NCI-H2081 (cell line): Measurements from ENCODE around the gene ZNF689.
"Not testable (repeated sequence)": the region's sequence is repeated elsewhere in the genome, so short reads cannot be mapped to it uniquely, and the experiment has no call there.

Experiments
- DNase-seq, 2 experiments: peaks; one replicate each; lab custom pipeline; 2025; lab: John Stamatoyannopoulos, UW

Gene ZNF689

DNA sequence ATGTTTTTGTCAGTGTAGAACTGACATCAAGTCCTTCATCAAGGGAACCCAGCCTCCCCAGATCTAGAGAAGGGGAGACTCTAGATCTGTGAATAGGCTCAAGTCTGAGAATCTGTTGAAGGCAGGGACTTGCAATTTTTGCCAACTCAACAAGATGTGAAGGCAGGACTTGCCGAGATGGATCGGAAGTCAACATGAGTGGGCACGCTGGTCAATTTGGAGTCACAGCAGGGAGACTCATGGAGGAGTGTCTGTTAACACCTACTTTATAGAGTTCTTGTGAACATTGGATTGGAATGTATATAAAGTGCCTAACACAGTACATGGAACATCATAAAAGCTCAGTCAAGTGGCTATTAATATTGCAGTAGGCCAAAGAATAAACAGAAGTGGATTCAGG, 10.0 kb downstream of the ZNF689 start:
- no peak for DNase-seq

DNA sequence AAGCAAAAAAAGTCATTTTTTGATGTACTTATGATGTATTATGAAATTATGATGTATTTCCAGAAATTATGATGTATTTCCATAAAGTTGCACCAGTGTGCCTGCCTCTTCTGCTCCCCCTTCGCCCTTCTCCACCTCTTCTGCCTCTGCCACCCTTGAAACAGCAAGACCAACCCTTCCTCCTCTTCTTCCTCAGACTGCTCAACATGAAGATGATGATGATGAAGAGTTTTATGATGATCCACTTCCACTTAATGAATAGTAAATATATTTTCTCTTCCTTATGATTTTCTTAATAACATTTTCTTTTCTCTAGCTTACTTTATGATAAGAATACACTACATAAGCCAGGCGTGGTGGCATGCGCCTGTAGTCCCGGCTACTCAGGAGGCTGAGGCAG, 17.3 kb downstream of the ZNF689 start:
- no peak for DNase-seq

DNA sequence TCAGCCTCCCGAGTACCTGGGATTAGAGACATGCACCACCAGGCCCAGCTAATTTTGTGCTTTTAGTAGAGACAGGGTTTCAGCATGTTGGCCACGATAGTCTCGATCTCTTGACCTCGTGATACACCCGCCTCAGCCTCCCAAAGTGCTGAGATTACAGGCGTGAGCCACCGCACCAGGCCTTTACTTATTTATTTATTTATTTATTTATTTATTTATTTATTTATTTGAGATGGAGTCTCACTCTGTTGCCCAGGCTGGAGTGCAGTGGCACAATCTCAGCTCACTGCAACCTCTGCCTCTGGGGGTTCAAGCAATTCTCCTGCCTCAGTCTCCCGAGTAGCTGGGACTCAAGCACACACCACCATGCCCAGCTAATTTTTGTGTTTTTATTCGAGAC, 19.3 kb downstream of the ZNF689 start:
- DNase-seq = not testable (repeated sequence)

DNA sequence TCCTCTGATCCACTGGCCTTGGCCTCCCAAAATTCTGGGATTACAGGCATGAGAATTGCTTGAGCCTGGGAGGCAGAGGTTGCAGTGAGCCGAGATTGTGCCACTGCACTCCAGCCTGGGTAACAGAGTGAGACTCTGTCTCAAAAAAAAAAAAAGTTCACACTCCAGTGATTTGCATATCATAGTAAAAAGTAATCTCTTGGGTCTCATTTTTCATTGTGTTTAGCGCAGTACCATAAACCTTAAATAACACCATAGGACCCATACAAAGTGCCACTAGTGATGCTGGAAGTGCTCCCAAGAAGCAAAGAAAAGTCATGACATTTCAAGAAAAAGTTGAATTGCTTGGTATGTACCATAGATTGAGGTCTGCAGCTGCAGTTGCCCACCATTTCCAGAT, 20.6 kb downstream of the ZNF689 start:
- DNase-seq = not testable (repeated sequence)

DNA sequence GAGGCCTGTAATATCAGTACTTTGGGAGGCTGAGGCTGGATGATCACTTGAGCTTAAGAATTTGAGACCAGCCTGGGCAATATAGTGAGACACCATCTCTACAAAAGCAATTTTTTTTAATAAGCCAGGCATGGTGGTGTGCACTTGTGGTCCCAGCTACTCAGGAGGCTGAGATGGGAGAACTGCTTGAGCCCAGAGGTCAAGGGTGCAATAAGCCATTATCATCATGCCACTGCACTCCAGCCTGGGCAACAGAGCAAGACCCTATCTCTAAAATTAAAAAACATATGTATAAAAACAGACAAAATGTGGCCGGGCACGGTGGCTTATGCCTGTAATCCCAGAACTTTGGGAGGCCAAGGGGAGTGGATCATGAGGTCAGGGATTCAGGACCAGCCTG, 21.5 kb downstream of the ZNF689 start:
- no peak for DNase-seq

DNA sequence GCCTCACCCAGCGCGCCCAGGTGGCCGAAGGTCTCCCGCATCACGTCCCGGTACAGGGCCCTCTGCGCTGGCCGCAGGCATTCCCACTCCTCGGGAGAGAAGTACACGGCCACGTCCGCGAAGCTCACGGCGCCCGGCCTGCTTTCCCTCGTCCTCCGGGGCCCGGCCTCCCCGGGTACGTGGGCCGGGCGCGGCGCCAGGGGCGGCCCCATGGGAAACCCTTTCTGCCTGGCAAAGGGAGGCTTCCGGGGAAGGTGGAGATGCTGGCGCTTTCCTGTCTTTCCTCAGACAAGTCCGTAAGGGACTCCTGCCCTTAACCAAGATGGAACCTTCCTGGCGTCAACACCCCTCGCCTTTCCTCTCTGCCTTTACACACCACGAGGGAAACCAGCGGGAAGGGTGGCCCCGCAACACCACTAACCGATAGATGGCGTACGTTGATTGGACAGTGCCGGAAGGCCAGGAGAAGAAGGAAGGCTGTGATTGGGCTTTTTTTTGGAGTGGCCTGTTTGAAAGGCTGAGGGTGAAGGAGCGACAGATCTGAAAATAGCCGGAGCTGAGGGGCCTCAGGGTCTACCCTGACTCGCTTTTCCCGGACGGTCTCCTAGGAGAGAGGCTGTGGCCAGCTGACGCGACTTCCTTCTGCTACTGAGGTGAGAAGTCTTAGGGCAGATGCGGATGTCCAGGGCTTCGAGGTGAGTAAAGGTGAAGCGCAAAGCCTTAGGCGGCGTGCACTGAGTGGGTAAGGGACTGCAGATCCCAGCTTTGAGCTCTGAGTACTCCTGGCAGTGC, 24.6 kb downstream of the ZNF689 start, which contains the start of gene ZNF785:
TSS of gene ZNF785 (minus strand) at position 298 of the 792 bp plus-strand sequence. CDS start at position 212, 86 bp downstream.
- DNase-seq = peak; percentile 82 to 90

DNA sequence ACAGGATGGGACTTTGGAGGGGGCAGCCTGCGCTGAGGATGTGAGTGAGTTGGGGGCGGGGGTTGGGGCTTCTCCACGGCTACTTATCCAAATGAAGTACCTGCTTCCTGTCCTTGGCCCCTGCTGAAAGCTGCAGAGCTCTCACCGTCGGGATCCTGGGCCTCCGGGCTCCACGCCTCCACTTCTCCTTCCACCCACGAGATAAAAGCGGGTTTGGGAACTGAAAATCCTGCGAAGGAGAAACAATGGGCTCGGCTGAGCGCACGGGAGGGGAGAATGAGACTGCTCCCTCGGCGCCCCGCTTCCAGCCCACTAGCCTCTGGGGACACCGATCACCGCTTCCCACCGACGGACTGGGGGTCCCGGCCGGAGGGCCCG, 25.2 kb downstream of the ZNF689 start:
- DNase-seq = no peak

DNA sequence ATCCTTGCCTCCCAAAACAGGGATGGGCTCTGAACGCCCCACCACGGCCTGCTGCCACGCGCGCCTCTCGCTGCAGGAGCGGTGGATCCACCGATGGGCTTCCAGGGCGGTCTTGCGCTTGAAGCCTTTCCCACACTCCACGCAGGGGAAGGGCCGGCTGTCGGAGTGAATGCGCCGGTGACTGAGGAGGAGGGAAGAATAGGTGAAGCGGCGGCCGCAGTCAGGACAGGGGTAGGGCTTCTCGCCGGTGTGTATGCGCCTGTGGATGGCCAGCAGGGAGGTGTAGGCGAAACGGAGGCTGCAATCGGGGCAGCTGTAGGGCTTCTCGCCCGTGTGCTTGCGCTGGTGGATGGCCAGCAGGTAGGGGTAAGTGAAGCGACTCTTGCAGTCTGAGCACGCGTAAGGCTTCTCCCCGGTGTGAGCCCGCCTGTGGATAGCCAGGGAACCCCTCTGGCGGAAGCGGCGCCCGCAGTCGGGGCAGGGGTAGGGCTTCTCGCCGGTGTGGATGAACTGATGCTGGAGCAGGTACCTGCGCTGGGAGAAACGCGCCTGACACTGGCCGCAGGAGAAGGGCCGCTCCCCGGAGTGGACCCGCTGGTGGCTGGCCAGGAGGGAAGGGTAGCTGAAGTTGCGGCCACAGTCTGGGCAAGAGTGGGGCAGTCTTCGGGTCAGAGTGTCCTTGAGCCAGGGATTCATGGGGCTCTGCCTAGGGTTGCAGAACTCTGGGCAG, 27.4 kb downstream of the ZNF689 start:
- DNase-seq = no peak

DNA sequence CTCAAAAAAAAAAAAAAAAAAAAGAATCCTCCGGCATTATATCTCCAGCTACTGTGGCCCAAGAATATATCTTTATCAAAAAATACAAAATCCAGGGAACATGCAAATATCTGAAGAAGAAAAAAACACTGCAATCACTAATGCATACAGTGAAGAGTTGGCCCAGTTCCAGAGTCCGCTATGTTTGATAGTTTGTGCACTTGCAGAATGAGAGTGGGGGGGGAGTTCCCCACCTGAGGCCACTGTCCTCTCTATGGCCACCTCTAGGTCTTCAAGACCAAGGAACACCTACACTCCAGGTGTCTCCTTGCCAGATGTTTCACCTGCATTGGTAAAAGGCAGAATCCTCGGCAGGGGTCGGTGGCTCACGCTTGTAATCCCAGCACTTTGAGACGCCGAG, 28.7 kb downstream of the ZNF689 start:
- DNase-seq = no peak

DNA sequence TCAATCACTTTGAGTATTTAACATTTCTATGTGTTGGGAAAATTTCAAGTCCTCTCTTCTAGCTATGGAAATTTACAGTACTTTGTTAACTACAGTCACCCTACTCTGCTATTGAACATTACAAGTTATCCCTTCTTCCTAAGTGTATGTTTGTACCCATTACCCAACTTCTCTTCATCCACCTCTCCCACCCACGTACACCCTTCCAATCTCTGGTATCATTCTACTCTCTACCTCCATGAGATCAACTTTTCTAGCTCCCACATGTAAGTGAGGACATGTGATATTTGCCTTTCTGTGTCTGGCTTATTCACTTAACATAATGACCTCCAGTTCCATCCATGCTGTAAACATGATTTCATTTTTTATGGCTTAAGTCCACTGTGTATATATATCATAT, 35.5 kb downstream of the ZNF689 start:
- no peak for DNase-seq

DNA sequence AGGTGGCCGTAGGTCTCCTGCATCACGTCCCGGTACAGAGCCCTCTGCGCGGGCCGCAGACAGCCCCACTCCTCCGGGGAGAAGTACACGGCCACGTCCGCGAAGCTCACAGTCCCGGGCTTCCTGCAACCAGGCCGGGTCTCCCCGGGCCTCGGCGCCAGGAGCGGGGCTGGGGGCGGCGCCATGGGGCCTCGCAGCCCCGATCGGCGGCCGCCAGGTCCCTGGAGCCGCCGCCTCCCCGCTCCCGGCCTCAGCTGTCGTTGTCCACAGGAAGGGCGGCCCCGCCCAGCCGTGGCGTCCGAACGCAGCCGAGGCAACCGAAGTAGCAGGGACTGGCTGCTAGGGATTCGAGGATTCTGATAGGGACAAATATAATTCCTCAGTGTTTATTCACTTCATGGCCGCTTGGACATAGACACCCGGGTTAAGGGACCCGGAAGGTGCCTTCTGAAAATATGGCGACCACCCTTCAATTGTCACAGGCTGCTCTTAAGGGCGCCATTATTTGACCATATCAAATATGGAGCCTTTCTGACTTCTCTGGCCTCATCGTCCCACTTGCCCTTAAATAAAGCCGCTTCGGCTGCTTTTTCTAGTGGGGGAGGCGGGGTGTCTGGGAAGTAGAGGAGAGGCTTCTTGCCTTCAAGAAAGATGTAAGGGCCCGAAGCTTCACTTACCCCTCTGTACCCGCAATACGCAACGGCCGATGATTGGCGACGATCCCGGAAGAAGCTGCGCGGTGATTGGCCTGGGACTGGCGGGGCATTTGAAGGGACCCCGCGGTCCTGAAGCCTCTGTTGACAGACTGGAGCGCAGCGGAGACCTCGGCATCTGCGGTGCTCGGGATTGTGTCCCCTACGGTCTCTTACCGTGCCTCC, 38.5 kb downstream of the ZNF689 start, which contains the start of gene ZNF688:
TSS of gene ZNF688 (minus strand) at position 270 of the 878 bp plus-strand sequence. CDS start at position 185, 85 bp downstream.
- peak; percentile 71 to 88 for DNase-seq

DNA sequence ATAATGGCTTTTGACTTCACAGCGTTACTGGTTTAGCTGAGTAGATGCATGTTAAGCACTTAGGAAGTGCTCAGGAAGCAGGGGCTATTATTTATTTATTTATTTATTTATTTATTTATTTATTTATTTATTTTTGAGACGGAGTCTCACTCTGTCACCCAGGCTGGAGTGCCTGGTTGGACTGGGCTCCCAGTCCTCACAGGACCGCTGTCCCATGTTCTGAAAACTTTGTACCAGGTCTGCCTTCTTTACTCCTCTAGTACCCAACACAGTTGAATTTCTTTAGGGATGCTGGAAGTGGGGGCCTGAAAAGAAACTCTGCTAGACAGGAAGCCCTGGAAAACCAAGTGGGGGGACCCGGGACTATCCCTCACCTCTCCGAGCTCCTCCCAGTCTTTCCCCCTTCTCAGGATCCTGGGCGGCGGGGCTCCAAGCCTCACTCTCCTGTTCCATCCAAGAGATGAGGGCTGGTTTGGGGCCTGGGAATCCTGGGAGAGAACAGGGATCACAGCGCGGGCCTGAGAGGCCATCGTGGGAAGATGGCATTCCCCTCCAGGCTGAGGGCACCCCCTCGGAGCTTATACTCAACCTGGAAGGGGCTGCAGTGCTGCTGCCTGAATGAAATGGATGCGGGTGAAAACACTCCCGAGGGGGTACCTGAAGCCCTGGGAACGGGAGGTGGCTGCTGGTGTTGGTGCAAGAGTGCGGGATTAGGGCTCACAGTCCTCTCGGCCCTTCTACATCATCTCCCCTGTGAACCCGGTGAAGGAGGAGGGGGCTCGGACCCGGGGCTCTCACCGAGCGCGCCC, 39.3 kb downstream of the ZNF689 start:
- DNase-seq = no peak

DNA sequence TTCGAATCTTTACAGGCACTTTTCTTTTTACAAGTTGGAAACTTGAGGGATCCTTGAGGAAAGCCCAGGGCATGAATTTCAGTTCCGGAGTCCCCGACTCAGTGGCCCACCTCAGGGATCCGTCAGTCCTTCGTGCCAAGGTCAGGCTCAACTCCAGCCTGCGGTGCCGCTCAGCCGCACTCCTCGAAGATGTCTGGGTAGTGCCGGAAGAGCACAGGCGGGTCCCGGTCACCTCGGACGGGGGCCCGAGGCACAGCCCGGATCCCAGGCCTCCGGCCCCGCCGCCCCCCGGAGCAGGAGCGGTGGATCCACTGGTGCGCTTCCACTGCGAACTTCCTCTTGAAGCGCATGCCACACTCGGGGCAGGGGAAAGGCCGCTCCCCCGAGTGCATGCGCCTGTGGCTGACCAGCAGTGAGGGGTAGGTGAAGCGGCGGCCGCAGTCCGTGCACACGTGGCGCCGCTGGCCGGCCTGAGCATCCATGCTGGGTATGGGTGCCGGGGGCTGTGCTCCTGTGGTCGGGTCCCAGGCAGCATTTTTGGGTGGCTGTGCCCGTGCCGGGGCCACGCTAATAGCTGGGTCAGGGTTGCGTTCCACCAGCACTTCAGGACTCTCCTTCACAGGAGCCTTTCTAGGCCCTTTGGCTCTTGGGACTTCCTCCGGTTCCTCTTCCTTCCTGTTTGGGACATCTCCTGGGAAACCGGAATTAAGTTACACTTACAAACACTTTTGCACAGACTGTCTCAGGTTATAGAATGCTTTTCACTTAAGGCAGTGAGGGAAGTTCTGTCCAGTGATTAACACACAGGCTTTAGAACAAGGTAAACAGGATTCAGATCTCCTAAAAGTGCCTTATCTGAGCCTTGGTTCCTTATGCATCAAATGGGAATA, 40.2 kb downstream of the ZNF689 start:
- DNase-seq = no peak

DNA sequence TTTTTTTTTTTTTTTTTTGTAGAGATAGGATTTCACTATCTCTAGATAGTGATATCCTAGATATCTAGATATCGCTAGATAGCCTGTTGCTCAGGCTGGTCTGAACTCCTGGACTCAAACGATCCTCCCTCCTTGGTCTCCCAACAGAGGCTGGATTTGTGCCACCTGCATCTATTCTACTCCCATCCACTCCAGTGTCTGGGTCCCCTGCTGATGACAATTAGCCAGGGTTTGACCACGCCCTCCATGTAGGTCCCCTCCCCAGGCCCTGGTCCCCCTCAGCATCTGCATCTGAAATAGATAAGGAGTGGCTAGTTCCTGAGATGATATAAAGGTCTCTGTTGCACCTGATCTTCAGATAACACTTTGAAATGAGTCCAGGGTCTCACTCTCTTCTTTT, 40.9 kb downstream of the ZNF689 start:
- no peak for DNase-seq

DNA sequence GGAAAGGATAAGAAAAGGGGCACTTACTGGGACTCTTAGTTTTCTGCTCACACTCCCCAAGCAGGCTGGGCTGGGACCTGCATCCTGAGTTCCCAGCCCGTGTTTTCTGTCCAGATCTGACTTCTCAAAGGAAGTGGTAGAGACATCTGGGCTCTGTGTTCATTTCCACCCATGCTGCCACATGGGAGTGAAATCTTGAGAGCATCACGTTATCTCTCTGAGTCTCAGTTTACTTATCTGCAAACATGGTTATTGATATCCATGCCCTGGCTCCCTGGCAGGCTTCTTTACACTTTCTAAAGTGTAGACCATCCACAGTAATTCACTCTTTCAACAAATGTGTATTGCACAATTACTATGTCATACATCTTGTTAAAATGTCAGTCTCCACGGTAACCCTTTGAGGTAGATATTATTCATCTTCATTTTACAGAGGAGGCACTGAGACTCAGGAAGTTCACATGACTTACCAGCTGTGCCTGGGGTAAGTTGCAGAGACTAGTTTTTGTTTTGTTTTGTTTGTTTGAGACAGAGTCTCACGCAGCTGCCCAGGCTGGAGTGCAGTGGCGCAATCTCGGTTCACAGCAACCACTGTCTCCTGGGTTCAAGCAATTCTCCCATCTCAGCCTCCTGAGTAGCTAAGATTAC, 42.1 kb downstream of the ZNF689 start:
- peak in 1 of 2 experiments; percentile 33 for DNase-seq

DNA sequence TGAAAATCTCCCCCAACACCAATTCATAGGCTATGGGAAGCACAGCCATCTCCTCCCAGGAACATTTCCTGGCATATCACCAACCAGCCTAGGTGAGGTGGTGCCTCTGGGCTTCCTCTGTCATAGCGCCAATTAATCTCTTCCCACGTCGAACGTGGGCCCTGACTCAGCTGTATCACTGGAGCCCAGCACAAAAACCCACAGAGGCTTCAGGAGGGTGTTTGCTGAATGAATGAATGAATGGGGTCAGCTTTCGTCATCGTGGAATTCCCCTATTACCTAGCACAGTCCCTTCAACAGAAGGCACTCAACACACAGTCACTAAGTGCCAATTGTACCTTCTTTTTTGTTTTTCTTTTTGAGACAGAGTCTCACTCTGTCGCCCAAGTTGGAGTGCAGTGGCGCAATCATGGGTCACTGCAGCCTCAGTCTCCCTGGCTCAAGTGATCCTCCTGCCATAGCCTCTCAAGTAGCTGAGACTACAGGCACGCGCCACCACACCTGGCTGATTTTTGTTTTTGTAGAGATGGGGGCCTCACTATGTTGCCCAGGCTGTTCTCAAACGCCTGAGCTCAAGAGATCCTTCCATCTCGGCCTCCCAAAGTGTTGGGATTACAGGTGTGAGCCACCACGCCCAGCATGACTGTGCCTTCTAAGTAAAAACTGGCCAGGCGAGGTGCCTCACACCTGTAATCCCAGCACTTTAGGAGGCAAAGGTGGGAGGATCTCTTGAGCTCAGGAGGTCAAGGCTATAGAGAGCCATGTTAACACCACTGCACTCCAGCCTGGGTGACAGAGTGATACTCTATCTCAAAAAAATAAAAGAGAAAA, 42.8 kb downstream of the ZNF689 start:
- no peak for DNase-seq

DNA sequence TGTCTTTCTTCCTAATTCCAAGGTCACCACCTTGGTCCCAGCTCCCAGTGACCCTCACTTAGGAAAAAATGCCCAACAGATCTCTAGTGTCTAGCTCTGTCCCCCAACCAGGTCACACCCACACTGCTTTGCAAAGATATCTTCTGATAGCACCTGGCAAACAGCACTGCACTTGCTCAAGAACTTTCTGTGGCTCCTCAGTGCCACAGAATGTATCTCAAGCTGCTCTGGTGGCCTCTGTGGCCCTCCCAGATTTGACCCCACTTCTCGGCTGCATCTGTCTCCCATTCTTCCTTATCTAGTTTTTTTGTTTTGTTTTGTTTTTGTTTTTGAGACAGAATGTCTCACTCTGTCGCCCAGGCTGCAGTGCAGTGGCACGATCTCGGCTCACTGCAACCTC, 43.7 kb downstream of the ZNF689 start:
- no peak for DNase-seq

DNA sequence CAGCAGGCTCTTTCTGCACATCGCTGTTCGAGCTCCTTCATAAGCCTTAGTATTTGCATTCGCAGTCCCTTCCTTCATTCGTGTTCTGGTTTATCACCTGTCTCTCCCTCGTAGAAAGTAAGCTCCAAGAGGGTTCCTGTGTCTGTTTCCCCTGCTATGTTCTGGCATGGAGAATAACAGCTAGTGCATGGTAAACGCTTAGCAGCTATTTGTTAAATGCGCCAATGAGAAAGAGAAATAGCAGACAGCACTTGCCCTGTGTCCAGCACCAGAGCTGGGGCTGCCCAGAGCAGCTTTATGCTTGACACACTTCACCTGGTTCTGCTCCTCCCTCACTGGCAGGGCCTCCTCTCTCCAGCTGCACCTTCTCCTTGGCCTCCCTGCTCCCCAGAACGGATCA, 44.2 kb downstream of the ZNF689 start:
- DNase-seq = no peak

DNA sequence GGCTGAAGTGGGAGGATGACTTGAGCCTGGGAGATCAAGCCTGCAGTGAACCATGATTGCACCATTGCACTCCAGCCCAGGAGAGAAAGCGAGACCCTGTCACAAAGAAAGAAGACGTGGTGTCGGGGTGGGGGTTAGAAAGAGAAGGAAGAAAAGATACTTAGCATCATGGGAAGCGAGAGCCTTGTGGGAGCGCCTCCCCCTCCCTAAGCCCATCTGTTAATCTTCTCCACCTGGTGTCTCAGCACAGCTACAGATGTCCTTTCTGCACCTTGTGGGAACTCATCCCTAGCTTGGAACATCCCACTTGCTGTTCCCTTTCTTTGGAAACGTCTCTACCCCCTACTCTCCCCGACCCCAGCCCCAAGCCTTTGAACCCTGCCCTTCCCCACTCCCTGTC, 44.7 kb downstream of the ZNF689 start:
- no peak for DNase-seq
